Fibroblast of pulmonary artery (primary cell): ENCODE results near the gene HOXC10.

ENCODE experiments used
- DNase-seq: peaks from one replicate; pipeline ENCODE4 v3.0.0-alpha.2; 2010; ENCODE audit warnings: low read depth
- H3K4me3 ChIP-seq: replicated peaks from 2 replicates; pipeline ENCODE4 v1.5.1; 2011; ENCODE audit warnings: low read depth, mild to moderate bottlenecking, control low read depth, low read length, moderate library complexity
- TF ChIP-seq, protein P1 (sequence below): IDR thresholded peaks from 2 replicates; pipeline ENCODE4 v1.5.1; 2011; ENCODE audit warnings: mild to moderate bottlenecking, control low read depth, low read length, inconsistent platforms; ENCODE audit errors: missing control alignments

HOXC10 gene

DNA sequence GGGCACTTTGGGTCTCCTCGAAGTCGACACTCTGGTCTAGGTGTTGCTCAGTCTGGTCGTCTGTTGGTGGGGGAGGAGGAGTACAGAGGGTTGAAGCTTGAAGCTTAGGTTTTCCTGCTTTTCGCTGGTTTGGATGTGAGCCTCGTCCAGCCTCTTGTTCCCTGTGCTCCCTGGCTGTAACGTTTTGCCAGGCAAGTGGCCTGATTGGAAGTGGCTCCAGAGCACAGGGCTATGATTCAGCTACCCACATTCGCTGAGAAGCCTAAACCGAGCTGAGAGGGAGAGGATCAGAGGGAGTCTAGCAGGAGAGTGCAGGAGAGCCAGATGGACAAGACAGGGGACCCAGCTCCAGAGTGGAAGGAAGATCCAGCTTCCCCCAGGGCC is 6.1 kb downstream of the HOXC10 start:
- no peak overlapping the region for H3K4me3 ChIP-seq
- no peak for DNase-seq
- TF ChIP-seq, protein P1, sequence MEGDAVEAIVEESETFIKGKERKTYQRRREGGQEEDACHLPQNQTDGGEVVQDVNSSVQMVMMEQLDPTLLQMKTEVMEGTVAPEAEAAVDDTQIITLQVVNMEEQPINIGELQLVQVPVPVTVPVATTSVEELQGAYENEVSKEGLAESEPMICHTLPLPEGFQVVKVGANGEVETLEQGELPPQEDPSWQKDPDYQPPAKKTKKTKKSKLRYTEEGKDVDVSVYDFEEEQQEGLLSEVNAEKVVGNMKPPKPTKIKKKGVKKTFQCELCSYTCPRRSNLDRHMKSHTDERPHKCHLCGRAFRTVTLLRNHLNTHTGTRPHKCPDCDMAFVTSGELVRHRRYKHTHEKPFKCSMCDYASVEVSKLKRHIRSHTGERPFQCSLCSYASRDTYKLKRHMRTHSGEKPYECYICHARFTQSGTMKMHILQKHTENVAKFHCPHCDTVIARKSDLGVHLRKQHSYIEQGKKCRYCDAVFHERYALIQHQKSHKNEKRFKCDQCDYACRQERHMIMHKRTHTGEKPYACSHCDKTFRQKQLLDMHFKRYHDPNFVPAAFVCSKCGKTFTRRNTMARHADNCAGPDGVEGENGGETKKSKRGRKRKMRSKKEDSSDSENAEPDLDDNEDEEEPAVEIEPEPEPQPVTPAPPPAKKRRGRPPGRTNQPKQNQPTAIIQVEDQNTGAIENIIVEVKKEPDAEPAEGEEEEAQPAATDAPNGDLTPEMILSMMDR, result no peak

GRCh38 chr12:53992377-53992889 is 7.5 kb downstream of the HOXC10 start:
- no peak for DNase-seq
- TF ChIP-seq, protein P1, result no peak
- H3K4me3 ChIP-seq, result no peak overlapping the region

- H3K4me3 ChIP-seq, result no peak overlapping the region
- TF ChIP-seq, protein P1, result no peak
- no peak for DNase-seq
Measured at GRCh38 chr12:53993162-53994008, 8.4 kb downstream of the HOXC10 start.

DNA sequence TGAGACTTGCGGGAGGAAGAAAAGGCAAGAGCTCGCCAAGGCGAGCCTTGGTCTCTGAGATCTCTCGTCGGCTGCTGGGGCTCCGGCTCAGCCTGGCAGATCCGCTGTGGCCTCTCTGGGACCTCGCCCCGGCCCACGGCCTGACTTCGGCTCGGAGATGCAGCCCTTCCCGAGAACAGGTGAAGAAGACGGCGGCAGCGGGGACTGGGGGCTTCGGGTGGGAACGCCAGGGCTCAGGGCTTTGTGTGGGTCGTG is 9.0 kb downstream of the HOXC10 start:
- H3K4me3 ChIP-seq, result no peak overlapping the region
- TF ChIP-seq, protein P1, result no peak
- no peak for DNase-seq

DNA sequence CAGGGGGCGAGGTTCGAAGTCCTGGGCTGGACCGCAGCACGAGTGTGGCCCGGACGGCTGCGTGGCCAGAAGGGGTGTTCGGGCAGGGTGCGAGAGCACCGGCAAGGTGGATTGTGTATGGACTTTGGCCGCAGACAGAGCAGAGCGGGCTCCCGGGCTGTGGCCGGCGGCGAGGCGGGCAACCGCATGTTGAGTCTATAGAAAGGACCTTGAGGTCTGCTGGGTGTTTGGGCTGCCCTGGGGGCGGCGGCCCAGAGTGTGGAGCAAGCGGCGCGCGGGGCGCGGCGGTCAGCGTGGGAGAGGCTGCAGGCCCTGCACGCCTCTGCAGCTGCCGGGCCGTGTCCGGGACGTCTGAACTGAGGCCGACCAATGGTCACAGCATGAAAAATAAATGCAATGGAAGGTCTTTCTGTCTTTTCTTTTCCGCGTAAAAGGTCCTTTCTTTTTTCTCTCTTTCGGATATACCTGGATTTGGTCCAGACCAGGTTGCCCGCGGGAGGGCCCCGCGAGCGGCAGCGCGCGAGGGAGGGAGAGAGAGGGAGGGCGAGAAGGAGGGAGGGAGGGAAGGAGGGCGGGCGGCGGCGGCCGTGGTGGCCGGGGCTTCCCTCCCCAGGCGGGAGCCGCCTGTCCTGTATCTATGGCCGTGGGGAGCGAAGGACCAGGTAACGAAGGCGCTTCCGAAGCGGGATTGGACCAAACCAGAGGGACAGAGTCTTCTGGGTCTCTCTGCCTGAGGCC is 9.5 kb downstream of the HOXC10 start:
- H3K4me3 ChIP-seq, result no peak overlapping the region

DNA sequence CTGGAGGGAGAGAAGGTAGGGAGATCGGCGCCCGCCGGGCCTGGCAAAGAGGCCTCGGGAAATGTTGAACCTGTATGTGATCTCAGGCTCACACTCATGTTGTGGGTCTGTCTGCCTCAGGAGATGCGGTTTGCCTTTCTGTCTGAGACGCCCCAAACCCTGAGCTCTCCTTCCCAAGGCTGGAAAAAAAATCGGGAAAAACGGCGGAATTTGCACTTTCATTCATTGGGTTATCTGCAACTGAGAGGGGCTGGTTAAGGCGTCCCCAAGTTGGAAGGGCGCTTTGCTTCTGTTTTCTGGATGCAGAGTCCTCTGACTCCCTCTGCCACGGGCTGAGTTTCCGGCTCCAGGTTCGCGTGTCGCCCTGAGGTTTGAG is 10.0 kb downstream of the HOXC10 start:
- no peak for DNase-seq
- H3K4me3 ChIP-seq, result no peak overlapping the region
- TF ChIP-seq, protein P1, result no peak

More for the DNA sequence above, 9.5 kb downstream of the HOXC10 start:
- TF ChIP-seq, protein P1, result no peak
- DNase-seq, result no peak
